GM19452 (cell line): ENCODE data around the gene ID4.

Source experiments
- ATAC-seq: cut with Tn5 transposase; IDR thresholded peaks from one replicate; pipeline ENCODE4 v1.9.1; 2021; ENCODE audit not compliant: unreplicated experiment

ID4 gene, protein sequence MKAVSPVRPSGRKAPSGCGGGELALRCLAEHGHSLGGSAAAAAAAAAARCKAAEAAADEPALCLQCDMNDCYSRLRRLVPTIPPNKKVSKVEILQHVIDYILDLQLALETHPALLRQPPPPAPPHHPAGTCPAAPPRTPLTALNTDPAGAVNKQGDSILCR

DNA sequence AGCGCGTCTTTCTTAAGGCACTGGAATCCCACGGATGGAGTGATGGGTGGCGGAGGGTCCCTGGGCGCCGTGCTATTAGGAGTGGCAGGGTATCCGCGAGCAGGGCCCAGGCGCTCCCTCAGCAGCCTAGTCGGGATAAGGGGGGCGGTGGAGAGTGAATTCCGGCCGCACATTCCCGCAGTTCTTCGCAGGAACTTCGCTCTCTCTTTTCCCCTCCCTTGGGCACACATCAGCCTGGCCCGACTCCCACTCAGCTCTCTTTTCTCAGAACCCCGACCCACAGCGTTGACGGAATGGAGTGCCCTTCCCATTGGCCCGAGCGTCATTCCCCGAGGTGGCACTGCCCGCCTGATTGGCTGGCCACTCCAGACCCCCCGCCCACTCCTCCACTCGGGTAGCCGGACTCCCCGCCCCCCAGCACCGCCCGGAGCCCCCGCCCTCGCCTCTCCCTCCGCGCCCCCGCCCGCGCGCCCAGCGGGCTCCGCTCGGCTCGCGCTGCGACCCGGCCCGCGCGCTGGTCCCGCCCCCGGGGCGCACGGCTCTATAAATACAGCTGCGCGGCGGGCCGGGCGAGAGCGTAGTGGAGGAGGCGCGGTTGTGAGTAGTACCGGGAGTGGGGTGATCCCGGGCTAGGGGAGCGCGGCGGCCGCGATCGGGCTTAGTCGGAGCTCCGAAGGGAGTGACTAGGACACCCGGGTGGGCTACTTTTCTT, at the start of gene ID4:
Gene ID4 (plus strand): TSS at position 572 of the 712 bp plus-strand sequence. CDS start 385 bp downstream, outside the sequence.
- ATAC-seq: no peak

DNA sequence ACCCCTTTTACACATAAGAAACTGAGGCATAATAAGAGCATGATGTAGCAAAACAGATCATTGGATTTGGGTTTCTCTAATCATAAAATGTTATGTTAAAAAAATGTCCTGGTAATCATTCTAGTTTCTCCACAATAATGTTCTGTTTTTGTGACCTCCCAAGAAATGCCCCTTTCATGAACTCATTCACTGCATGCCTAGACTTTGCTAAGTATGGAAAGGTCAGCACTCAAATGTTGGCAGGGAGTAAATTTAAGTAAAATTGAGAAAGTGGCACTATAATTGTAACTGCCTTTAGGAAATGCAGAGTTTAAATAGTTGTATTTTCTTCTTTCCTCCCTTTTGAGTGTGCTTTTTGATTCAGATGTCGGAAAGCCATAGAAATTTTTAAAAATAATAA, 48.5 kb upstream of the ID4 start:
- ATAC-seq: no peak

DNA sequence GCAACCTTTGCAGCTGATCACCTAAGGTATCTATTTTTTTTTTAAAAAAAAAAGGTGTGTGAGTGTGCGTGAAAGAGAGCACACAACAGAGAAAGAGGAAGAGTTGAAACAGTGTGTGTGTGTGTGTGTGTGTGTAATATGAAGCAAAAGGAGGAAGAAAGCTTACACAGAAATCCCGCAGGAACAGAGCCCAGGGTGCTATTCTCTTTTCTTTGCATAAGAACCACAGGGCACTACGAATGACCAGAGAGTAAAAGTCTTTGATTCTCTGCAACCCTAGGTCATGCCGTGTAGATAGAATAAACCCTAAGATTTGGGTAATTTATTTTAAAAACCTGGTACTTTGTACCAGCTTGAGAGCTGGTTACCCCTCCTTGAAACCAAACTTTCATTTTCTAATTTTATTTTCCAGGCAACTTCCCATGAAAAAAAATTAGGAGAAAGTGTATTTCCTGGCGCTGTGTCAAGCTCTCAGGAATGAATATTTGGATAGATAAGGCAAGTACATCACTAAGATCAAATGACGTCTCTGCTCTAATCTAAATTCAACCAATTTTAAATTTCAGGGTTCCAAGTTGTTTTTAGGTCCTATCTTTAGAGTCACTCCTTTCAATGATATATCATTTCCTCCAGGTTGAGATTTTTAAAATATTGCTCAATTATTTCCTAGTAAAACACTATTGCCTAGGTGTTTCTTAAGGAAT, 47.9 kb upstream of the ID4 start:
- ATAC-seq: no peak

DNA sequence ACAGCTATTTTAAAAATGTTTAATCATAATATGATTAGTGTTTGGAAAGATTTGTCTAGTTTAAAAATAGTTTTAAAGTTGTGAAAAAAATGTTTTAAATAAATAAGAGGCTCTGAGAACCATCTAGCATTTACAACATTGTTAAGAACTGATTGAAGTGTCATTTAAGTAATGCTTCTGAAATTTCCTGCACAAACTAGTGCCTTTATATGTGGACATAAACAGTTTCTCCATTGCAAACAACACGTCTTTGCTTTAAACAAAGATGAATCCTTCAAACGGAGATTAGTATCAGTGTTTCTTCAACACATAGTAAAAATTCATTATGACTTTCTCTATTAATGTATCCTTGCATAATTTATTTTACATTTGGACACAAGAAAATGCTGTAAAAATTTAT, 45.9 kb upstream of the ID4 start:
- ATAC-seq: no peak

DNA sequence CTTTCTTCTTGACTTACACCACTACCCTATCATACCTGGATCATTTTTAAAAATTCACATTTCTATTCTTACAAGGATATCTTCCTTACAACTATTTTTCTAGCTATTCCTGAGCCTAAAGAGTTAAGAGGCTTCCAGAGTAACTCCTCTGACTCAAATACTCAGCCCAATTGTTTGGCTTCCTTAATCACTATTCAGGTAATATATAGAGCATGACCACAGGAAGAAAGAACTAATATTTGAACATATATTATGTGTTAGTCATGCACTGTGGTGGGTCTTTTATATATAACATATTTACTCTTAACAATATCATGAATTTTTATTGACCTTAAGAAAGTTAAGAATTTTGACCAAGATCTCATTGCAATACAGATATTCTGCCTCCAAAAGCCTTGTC, 42.0 kb upstream of the ID4 start:
- ATAC-seq: no peak

DNA sequence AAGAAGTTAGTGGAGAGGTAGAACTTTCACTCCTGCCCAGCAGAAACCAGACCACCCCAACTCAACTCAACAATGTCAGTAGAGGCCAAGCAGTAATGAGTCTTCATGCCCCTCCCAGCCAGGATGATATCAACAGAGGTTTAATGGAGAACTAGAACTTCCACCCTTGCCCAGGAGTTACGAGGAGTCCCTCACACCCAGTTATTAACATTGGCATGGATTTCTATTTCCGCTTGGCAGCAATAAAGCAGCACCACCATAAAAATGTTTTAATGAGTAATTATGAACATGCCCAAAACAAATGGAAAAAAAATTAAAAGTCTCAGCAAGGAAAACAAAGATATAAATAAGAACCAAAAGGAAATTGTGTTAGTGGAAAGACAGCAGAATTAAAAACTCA, 40.7 kb upstream of the ID4 start:
- ATAC-seq: no peak

DNA sequence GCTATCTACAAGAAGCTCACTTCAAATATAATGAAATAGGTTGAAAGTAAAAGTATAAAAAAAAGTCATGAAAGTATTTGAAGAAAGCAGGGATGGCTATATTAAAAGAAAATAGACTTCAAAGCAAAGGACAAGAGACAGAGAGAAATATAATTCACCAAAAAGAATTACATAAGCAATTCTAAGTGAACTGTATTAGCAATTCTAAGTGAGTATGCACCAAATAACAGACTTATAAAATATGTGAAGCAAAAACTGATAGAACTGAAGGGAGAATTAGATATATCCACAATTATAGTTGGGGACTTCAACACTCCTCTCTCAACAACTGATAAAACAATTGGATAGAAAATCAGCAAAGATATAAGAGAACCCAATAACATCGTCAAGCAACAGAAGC, 38.8 kb upstream of the ID4 start:
- no peak for ATAC-seq

DNA sequence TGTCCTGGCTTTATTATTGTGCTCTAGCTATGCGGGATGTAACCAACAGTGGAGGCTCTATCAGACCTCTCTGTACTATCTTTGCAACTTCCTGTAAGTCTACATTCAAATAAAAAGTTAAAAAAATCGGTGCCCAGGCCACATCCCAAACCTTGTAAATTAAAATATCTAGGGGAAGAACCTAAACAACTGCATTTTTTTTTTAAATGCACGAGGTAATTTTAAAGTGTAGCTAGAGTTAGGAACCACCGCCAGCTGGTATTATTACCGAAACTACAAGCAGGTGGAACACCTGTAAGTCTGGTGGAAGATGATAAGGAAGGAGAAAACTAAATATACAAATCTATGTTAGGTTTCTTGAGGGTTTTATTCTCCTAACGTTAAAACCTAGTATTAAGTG, 34.5 kb upstream of the ID4 start:
- ATAC-seq: no peak

DNA sequence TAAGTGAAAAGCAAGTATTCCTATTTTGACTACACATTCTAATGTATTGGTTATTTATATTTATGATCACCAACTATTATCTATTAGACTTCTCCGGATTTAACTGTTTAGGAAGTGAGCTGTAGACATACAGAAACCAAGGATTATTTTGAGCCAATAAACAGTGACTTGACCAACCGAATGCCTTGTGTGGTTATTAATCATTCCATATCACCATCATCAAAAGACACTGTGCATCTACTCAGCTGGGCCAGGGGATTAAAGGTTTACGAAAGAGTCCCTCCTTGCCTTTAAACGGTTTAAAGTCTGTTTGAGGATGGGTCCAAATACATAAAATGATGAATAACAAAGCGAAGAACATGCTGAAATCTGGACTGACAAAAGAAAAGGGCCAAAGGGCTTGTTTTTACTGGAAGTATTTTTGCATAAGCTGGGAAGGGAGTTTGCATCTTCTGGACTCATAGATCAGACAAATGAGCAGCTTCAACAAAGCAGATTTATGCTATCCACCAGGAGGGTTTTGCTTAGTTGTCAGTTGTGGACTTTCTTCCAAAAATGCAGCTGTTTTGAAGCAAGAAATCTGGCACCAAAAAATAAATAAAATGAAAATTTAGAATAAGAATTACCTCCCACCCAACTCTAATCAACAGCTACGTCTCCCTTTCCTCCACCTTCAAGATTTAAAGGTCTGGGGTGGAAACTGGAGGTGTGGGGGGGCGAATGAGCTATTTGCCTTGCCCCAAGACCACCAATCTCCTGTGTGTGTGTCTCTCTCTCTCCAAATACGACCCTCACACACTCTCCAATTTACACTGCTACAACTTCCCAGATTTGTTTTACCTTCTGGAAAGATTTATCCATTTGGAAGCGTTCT, 33.6 kb upstream of the ID4 start:
- no peak for ATAC-seq

DNA sequence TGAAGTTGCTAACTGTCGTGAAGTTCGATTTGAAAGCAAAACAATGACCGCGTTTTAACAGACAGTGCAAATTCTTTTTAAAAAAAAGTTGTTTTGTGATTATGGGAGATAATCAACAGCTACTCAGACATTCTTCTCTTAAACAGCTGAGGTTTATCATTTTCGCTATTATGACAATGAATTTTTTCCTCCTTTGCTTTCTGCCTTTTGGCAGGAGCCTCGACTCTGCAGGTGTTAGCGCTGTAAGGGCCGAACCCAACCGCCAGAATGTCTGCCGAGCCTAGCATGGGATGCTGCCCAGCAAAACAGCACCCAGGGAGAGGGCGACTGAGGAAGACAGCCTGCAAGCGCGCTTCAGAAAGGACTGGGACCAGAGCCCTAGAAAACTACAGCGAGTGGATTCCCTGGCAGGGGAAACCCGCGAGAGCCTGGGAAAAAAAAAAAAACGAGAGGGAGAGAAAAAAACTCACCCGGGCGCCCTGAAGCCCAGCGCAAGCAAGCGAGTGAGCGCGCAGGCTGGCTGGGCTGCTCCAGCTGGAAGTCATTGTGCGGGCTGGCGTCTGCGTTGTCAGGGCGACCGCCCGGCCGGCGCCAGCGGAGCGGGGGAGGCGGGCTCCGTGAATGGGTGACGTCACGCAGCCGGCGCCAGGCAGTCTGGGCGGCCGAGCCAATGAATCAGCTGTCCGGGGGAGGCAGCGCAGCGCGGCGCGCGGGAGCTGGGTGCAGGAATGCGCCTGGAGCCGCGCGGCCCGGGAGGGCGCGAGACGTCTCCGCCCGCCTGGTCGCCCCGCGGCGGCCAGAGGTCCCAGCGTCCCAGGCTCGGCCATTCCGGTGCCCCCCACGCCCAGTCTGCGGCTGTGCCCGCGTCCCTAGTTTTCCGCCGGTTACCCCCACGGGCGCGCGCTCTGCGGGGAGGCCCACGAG, 32.7 kb upstream of the ID4 start:
- ATAC-seq: peak; percentile 91

DNA sequence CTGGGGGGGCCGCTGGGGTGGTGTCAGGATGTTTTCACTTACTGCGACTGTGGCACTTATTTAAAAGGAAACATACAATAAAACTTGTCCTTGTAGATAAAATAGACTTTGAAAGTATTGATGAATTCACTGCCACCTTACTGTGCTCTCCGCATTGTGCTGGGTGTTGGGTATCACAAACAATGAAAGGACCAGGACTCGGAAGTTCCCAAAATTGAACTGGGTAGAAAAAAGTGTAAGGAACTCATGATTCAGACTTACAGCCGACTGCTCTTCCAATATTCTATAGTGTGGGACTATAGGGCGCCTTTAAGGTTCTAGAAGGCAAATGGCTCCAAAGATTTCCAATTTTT, 32.1 kb upstream of the ID4 start:
- ATAC-seq: no peak

DNA sequence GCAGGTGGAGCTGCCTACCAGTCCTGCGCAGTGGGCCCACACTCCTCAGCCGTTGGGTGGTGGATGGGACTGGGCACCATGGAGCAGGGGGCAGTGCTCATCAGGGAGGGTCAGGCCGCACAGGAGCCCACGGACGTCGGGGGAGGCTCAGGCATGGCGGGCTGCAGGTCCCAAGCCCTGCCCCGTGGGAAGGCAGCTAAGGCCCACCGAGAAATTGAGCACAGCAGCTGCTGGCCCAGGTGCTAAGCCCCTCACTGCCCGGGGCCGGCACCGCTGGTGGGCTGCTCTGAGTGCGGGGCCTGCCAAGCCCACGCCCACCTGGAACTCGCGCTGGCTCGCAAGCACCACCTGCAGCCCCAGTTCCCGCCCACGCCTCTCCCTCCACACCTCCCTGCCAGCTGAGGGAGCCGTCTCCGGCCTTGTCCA, 30.2 kb upstream of the ID4 start:
- no peak for ATAC-seq

DNA sequence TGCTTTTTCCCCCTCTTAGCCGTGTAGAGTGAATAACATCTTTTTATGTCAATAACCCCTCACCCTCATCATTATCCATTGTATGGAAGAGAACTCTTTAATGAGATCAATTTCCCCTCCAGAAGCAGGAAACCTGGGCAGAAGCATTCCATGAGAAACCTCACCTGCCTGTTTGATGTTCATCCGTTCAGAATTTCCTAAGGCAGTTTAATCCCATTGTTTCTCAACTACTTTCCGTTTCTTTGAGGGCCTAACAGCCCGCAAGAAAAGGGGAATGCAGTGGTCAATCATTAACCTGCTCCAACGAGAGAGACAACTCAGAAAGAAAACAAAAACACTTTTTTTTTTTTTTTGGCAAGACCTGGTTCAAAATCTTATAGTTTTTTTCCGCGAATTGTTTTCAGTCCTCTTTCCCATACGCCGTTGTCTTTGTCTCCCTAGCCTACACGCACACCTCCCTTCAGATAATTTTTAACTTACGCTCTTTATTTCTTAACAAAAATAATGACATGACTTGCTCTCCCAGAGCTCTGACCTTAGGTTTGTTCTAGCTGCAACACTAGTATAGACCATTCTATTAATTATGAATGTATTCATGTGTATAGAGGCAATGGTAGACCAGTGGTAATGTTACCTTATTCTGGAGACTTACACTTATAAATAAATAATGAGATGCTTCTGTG, 25.6 kb upstream of the ID4 start:
- no peak for ATAC-seq

DNA sequence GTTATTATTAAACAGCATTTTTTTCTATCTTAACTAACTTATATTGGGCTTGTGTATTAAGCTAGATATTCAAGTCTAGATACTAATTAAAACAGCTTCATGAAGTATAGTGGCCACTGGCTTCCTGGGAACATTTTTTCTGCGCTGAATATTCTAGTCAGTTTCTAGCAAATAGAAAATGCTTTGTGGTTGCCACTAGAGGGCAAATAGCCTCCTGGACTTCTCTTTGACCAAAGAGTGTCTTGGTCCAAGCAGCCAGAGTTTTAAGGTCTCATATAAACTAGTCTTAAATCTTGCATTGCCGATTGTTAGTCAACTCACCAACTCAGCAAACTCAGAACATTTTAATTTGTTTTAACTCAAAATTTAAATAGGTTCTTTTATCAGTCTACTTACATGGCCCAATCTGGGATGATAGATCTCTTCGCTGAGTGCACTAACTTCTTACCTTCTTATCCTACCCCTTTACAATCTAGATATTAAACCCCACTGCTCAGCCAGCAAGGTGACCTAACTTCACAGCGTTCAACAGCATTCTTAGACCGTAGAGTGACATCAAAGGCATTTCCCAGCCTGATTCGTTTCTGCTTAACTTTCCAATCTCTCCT, 24.6 kb upstream of the ID4 start:
- ATAC-seq: no peak

DNA sequence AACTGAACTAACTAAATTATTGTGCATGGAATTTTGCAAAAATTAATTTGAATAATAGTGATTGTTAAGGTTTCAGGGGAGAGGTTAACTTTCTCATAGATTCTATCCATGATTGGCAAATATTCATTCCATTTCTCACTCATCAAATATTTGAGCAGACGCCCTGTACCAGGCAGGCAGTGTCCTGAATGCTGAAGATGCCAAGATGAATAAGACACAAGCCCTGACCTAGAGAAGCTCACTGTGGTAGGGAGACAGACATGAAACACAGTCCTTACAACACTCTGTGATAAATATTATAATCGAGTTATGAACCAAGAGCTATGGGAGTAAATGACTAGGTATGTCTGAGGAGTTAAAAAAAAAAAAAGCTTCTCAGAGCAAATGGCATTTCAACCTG, 18.4 kb upstream of the ID4 start:
- no peak for ATAC-seq

DNA sequence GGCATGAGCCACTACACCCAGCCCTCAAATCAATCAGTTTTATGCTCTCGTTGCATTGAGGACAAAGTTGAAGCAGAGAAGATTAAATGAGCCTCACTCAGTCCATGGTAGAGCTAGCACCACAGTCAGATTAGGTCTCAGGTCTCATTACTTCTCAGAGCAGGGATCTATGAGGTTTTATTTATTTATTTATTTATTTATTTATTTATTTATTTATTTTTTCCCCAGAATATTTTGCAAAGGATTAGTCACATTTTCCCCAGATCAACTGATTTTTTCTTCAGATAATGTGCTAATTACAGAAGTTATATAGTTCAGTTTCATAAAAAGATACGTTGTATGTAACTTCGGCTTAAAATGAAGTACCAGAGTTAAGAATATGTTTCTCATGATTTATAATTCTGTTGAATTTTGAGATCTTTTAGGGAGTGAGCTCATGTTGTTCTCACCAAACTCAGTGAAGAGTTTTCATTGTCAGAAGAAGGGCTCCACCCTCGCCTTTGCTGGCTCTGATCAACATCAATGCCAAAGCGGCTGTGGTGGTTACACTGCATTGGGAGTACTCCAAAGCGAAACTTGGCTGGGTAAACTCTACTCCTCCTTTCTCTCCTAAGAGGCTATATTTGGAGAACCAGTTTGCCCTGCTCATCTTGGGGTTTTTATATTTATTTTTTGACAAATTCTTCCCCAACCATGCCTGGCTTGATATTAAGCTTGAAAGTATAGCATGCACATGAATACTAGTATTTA, 12.9 kb upstream of the ID4 start:
- ATAC-seq: no peak

DNA sequence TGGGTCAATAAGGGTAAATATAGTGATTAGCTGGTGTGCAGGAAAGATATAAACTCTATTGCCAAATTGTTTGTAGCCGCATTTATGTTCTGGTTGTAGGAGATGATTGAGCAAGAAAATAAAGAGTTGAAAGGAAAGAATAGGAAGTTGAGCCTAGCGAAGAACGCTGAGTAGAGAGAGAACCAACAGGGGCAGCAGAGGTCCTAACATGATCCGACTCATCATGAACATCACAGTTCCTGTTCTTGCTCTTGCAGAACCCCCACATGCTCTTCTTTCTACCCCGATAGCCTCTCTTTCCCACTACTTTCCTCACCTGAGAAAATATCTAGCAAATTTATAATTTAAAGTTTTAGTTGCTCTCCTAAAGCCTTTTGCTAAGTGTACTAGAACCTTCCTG, 9.9 kb upstream of the ID4 start:
- ATAC-seq: no peak

DNA sequence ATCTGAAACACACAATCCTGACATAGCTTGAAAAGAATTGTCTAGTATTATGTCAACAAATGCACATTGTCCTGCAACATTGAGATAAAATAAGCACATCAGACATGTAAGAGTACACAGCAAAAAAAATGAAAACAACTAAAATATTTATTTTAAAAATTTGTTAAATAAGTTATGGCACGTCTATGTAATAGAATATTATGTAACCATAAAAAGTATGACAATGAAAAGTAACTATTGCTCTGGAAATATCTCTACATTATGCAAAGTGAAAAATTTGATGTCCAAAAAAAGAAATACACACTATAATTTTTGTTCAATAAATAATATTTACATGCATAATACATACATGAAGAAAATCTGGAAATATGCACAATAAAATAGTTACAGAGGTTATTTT, 9.3 kb upstream of the ID4 start:
- ATAC-seq: no peak

DNA sequence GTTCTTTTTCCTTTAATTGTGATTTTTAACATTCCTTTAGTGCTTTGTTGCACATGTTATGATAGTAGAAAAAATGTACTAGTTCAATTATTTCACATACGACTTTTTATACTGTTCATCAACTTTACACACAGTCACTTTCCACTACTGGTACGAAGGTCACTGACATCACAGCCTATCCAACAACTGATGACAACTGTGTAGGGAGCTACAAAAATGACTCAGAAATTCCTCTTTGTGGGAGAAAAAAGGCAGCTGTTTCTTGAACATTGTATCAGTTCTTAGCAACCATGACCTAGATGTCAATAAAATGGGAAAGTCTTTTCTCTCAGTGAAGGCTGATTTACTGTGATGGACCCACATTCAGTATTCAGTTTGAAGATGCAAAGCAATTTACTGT, 7.0 kb upstream of the ID4 start:
- ATAC-seq: no peak
